SK-N-SH treated with all-trans-retinoic acid at 6 μM for 48 hours (cell line): ENCODE data around the gene PLEKHF1.

Experiments
- TCF4 ChIP-seq: fragments of 250-450 bp; sonication (Bioruptor Pico); IDR thresholded peaks from 2 replicates; pipeline ENCODE4 v1.8.0; 2021; ENCODE audit warnings: mild to moderate bottlenecking, moderate library complexity, borderline replicate concordance
- ZC3H10 ChIP-seq: fragments of 250-450 bp; sonication (Bioruptor Pico); IDR thresholded peaks from 2 replicates; pipeline ENCODE4 v1.5.1; 2021; ENCODE audit warnings: mild to moderate bottlenecking, moderate library complexity

DNA sequence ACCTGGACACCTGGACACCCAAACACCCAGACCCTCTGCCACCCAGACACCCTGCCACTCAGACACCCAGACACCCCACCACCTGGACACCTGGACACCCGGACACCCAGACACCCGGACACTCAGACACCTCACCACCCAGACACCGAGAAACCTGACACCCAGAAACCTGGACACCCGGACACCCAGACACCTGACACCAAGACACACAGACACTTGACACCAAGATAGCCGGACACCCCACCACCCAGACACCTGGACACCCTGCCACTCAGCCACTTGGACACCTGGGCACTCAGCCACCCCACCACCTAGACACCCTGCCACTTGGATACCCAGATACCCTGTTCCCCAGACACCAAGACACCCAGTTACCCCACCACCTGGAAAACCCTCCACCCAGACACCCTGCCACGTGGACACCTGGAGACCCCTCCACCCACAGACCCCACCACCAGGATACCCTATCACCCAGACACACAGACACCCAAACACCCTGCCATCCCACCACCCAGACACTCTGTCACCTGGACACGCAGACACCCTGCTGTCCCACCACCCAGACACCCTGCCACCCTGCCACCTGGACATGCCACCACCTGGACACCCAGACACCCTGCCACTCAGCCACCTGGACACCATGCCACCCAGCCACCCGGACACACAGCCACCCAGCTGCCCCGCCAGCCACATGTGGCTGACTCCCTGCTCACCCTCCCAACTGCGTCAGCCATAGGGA, 32.4 kb downstream of the PLEKHF1 start:
- TF ChIP-seq TCF4 (CRISPR knock-in tag), result no peak
- TF ChIP-seq ZC3H10, result no peak
